Measurements from ENCODE around the gene ZFP62.
"Not testable (repeated sequence)": the region's sequence is repeated elsewhere in the genome, so short reads cannot be mapped to it uniquely, and the experiment has no call there.

The ZFP62 gene

DNA sequence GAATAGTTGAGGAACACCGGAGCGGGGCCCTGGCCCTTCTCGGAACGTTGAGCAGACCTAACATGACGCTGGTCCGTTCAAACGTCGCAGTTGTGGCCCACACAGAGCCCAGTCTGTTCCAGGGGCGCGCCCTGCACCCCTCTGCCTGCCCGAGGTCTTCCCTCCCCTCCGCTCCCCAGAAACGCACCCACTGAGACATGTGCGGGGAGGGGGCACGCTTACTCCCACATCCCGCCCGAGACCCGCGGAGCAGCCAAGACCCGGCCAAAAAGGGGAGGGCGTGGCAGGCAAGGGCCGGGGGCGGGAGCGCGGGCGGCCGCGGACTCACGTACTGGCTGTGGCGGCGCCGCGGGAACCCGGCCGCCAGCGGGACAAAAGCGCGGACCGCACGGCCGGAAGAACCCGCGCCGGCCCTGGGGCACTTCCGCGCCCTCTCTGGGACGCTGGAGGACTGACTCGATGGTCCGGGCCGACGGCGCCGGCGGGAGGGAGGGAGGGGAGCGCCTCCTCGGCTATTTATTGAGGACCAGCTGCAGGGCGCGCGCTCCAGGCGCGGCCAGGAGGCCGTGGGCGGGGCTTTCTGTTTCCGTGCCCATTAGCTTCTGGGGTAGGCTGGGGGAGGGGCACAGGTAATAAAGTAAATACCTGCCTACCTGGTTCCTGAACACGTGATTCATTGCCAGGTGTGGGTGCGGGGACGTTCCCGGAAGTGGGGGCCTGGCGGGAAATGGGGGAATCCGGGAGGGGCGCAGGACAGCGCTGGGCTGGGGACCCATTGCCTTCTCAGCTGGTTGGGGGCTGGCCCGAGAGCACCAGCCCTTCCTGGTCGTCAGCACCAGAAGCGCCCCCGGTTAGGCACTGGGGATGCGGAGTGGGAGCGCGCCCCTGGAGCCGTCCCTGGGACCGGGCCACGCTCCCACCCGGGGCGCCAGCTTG lies at the start of gene ZFP62:
ZFP62 (minus strand) TSS at position 390 of the 936 bp plus-strand sequence; CDS start at position 333, 57 bp downstream.
- peak in 57 of 58 donors; percentile 31 to 92 (median 79) for DNase-seq

DNA sequence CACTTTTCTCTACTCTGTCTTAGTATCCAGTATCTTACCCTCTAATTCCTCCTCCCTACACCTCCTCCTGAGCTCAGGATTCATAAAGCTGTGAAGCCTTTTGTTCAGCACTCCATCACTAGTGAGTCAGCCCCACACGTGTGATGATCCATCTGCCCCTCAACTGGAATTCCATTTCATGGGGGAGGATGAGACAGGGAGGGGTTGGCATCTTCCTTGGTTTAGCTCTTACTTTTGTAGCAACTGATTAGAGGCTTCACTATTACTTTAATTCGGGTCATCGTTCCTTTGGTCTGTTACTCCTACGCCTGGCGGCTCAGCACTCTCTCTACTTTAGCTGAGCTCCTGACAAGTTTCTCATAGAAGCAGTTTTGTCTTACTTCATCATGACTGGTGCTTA lies 49.7 kb upstream of the ZFP62 start:
- peak in 1 of 58 donors; percentile 6 for DNase-seq

DNA sequence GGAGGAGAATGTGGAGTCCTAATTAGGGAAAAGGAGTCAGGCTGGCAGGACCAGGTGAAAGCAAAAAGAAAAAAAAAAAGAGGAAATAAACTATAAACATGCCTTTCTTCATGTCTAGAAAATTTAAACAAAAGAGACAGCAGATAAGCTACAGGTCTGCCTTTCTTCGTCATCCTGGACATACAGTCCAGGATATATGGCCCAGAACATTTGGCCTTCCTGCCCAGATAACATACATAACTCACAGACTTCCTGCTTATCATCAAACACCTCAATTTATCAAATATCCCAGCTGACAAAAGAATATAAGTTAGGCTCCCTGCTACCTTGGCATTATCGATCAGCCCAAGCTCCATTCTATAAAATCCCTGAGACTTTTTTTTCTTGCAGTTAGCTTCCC lies 49.1 kb upstream of the ZFP62 start:
- no peak for DNase-seq

DNA sequence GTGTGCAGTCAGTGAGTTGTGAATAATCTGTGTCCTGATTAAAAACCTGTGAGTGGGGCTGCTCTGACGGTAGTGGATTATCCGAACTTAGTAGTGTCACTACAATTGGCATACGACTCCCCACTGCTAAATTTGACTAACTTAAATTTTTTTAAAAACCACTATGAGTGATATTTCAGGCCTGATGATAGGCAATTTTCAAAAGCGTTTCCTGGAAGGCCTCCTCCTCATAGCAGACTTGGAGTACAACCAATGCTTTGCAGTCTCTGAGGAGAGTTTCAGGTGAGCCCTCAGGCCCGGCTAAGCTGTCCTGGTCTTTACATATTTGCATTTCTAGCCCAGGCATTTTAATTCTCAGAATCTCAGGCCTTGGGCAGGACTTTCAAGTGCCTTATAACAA lies 48.7 kb upstream of the ZFP62 start:
- no peak for DNase-seq

DNA sequence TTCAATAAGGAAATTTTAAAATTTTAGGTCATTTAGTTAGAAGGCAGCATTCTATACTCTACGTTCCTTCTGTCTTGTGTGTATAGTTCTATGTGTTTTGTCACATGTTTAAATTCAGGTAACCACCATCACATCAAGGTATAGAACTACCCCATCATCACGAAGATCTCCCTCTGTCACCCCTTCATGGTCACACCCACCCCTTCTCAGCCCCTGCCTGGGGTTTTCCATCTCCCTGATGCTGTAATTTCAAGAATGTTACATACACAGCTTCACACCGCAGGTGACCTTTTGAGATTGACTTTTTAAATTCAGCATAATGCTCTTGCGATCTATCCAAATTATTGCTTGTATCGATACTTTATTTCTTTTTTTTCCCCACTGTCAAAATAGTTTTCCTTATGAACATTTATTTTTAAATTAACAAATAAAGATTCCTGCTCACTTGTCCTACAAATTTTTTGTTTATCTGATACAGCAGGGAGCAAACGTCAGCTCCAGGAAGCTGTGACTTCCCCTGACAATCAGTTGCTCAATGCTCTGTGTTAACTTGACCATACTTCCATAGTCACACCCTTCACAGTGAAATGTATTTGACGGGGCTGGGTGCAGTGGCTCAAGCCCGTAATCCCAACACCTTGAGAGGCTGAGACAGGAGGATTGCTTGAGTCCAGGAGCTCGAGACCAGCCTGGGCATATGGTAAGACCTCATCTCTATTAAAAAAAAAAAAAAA lies 48.1 kb upstream of the ZFP62 start:
- no peak for DNase-seq

DNA sequence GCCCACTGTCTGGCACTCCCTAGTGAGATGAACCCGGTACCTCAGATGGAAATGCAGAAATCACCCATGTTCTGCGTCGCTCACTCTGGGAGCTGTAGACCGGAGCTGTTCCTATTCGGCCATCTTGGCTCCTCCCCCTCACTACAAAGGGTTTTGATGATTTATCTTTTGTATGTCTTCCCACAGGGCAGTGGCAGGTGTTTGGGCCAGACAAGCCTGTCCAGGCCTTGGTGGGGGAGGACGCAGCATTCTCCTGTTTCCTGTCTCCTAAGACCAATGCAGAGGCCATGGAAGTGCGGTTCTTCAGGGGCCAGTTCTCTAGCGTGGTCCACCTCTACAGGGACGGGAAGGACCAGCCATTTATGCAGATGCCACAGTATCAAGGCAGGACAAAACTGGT lies 47.3 kb upstream of the ZFP62 start:
- DNase-seq, result no peak

DNA sequence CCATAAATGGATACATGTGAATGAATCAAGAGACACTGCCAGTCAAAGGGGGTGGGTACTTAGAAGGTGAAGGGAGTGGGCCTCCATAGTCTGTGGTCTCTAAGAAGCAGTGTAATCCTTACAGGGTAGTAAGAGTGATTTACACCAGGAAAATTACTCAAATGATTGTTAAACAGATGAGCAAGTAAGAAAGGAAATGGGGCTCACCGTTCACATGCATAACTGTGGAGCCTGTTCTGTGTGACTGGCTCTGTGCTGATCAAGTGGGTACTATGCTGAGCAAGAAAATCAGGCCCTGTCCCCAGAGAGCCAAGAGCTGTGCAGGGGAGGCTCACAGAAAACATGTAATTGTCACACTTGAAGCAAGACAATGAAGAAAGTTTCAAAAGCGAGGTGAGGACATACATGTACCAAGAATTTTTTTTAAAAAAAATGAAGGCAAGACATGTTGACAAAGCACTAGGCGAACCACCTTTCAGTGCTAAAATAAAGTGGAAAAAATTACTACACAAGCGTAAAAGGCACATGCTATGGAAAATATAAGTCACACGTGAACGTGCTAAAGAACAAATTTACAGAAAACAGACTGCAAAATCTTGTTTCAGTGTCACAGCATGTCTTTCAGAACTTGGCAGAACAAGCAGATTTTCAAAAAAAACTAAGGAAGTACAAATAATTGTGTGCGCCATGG lies 40.4 kb upstream of the ZFP62 start:
- DNase-seq, result no peak

DNA sequence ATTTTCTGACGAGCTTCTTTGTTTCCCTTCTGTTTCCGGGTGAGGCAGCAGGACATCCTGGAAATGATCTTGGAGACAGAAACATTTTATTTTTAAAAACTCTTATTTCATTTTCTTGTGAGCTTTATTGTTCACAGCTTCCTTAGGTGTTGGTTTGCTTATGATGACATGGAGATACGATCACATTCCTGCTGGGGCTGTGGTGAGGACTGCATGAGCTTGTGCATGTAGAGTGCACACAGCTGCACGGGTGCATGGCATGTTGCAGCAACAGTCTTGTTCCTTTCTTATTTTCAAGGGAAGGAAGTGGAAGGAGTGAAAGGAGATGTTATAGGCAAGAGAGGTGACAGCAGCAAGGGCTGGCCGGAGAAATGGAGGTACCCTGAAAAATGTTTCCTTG lies 39.1 kb upstream of the ZFP62 start:
- DNase-seq, result no peak

DNA sequence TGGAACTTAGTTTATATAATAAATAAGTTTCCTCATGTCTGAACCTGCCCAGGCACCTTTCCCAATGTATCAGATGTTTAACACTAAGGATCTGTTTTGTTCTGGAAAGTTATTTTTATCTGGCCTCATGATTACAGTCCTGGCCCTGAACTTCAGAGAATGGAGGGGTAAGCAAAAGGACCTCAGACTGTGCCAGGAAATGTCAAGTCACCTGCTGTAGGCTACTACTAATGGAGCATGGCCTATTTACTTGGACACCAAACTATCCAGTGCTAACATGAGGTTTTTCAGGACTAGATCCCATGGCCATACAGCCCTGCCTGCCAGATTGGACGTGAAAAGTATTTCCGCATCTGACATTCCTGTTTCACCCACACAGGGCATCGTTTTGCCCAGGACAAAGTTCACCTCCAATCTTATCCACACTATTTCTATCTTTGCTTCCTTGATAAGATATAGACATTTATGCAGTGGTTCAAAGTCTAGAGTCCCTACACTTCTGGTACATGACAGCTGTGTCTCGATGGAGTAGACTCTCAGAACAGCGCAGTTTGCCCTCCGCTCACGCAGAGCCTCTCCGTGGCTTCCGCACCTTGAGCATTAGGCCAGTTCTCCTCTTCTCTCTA lies 37.7 kb upstream of the ZFP62 start, which contains the start of gene BTNL8:
BTNL8 (plus strand) TSS at position 539 of the 626 bp plus-strand sequence. CDS start 152 bp downstream, outside the sequence.
- no peak for DNase-seq

DNA sequence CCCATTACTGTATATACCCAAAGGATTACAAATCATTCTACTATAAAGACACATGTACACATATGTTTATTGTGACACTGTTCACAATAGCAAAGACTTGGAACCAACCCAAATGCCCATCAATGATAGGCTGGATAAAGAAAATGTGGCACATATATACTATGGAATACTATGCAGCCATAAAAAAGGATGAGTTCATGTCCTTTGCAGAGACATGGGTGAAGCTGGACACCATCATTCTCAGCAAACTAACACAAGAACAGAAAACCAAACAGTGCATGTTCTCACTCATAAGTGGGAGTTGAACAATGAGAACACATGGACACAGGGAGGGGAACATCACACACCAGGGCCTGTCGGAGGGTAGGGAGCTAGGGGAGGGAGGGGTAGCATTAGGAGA lies 34.3 kb upstream of the ZFP62 start:
- not testable (repeated sequence) for DNase-seq

DNA sequence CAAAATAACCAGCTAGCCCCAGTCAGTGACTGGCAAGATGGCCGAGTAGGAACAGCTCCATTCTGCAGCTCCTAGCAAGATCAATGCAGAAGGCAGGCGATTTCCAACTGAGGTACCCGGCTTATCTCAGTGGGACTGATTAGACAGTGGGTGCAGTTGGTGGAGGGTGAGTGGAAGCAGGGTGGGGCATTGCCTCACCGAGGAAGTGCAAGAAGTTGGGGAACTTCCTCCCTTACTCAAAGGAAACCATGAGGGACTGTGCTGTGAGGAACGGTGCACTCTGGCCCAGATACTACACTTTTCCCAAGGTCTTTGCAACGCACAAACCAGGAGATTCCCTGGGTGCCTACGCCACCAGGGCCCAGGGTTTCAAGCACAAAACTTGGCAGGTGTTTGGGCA lies 28.3 kb upstream of the ZFP62 start:
- no peak for DNase-seq

DNA sequence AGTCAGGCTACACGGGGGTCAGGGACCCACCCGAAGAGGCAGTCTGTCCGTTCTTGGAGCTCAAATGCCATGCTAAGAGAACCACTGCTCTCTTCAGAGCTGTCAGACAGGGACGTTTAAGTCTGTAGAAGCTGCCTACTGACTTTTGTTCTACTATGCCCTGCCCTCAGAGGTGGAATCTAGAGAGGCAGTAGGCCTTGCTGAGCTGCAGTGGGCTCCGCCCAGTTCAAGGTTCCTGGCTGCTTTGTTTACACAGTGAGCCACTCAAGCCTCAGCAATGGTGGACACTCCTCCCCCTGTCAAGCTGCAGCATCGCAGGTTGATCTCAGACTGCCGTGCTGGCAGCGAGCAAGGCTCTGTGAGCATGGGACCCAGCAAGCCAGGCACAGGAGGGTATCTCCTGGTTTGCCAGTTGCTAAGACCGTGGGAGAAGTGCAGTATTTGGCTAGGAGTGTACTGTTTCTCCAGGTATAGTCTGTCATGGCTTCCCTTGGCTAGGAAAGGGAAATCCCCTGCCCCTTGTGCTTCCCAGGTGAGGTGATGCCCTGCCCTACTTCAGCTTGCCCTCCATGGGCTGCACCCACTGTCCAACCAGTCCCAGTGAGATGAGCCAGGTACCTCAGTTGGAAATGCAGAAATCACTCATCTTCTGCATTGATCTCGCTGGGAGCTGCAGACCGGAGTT lies 24.9 kb upstream of the ZFP62 start:
- DNase-seq, result not testable (repeated sequence)

DNA sequence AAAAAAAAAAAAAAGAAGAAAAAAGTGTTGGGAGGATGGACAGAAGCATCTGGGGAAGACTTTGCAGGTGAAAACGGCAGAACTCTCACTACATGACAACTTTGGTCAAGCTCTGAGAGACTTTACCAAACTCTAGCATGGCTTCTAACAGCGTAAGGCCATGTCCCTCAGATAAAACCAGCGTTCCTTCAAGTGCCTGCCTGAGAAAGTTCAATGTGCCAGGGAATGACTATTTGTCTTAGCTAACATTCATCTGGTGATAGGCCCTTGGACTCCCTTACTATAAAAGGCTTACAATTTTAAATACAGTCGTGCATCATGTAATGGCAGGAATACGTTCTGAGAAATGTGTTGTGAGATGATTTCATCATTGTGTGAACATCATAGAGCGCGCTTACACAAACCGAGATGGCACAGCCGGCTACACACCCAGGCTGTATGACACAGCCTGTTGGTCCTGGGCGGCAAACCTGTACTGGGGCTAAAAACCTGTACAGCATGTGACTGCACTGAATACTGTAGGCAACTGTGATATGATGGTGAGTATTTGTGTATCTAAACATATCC lies 14.9 kb upstream of the ZFP62 start:
- DNase-seq, result no peak

DNA sequence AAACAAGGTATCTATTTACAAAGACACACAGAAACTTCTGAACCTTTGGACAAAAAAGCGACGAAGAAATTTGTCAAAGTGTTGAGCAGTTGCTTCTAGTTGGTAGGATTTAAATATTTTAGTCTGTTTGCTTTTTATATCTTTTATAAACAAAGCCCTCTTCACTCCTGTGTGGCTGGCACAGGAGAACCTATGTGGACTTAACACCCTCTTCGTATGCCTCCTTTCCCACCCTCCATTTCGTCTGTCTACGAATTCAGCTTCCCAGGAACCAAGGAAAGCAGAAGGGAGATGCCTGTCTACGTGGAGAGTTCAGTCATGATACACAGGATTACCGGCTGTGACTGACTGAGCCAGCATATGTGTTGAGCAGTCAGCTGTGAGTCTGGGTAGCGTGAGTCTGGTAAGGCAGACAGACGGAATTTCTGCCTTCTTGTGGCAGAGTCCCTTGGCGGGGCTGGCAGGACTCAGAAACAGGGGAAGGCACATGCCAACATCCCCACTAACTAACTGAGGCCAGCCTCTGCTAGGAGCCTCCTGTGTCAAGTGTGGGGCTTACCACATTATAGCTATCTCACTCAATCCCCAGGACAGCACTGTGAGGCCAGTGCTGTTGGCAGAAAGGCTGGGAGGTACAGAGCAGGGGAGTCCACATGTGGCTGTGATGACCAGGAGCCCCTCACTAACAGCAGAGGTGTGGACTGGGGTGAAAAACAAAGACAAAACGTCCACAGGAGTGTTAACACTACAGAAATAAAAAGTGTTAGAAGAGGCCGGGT lies 13.9 kb upstream of the ZFP62 start:
- no peak for DNase-seq

DNA sequence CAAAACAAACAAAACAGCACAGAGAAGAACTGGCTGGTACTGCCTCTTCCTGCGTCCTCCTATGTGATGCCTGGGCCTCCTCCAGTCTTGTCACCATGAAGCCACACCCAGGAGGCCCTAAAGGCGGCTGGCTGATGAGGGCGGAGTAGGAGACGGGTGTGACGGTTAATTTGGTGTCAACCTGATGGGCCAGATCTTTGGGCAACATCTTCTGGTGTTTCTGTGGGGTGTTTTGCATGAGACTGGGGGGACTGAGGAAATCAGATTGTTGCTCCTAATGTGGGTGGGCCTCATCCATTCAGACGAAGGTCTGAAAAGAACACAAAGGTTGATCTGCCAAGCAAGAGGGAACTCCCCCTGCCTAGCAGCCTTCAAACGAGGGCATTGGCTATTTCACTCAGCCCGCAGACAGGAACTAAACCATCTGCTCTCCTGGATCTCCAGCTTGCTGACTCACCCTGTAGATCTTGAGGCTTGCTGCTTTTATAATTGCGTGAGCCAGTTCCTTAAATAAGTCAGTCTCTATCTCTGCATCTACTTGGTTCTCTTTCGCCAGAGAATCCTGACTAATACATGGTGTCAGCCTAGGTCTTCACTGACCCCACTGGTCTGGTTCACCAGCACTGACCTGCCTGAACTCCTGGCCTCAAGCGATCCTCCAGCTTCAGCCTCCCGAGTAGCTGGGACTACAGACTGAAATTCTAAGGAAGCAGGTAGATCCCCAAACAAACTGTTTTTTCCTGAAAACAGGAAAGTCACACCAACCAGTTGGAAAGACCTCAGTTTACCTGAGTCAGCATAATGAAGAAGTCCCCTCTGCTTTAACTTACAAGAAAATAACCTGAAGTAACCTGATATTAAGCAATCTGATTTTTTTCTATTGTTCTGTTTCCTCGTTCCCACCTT lies 12.8 kb upstream of the ZFP62 start:
- DNase-seq, result peak in 2 of 58 donors; percentile 19 to 20

DNA sequence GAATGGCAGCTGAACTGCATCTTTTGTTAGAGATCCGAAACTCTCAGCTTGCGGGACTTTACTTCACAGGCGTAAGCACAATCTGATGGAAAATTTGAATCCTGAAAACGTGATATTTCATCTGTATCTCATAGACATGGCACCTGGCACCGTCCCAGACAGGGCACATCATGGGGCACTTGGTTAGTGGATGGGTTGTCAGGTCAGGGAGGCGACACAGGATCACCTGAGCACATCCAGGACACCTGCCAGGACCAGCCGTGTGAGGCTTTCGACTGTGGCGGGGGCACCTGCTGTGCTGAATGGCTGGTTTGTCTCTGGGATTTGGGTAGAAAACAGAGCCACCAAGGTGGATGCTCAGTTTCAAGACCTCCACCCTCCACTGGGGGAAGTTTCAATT lies 11.3 kb upstream of the ZFP62 start:
- DNase-seq, result no peak

DNA sequence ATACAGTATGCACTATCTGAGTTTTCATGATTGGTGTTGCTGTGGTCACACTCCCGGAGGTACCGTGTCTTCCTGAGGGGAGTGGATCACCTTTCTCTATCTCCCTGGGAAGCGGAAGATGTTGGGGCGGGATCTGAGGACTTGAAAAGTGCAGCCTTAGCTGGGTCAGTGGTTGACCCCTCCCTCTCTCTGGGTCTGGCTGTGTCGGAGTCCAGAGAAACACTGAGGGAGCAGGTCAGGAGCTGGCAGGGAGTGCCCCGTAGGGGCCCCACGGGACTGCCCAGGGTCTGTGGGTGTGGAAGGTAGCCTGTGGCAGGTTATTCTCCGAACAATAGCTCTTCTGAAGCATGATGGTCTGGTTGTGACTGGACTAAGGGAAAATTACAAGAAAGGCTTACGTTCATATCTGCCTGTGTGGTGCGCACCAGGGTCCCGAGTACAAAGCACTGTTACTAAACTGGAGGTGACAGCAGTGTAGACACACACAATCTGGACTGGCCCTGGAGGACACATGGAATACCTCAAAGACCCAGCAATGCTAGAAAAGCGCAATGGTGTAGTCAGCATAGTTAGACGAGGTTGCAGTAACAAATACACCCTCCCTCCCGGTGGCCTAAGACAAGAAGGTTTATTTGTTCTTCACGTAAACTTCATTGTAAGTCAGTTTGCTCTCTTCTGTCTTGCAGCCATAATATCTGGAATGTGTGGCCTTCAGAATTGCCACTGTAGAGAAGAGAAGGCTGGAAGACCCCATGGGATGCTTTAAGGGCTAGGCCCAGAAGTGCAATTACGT lies 9.4 kb upstream of the ZFP62 start:
- no peak for DNase-seq
